T-helper 1 cell treated with Interleukin-12 subunit alpha and Interleukin-12 subunit beta and Interleukin-4 antibody, amounts not matched to agents 30 μg/mL and 1 μg/mL, for 36 hours (primary cell): ENCODE results near the gene LYSMD4.

Source experiments
- H3K27ac Mint-ChIP-seq: one replicate; pipeline ENCODE4 v1.8.0; 2021; ENCODE audit warnings: mild to moderate bottlenecking, mixed read lengths
- H3K27me3 Mint-ChIP-seq: one replicate; pipeline ENCODE4 v1.8.0; 2021; ENCODE audit warnings: low read depth, mixed read lengths
- H3K36me3 Mint-ChIP-seq: one replicate; pipeline ENCODE4 v1.8.0; 2021; ENCODE audit warnings: low read depth, mixed read lengths
- H3K4me1 Mint-ChIP-seq: one replicate; pipeline ENCODE4 v1.8.0; 2021; ENCODE audit warnings: low read depth, mixed read lengths
- H3K4me3 Mint-ChIP-seq: one replicate; pipeline ENCODE4 v1.8.0; 2021; ENCODE audit warnings: mild to moderate bottlenecking, moderate library complexity, mixed read lengths
- H3K9me3 Mint-ChIP-seq: one replicate; pipeline ENCODE4 v1.8.0; 2021; ENCODE audit warnings: mixed read lengths

The LYSMD4 gene

GRCh38 chr15:99721896-99722295 lies 11.3 kb downstream of the LYSMD4 start:
- Mint-ChIP-seq H3K9me3 (no peaks in the 10 kb centered on the region), H3K36me3 (peaks cover 7% of the 10 kb centered on the region), H3K27me3 (no peaks in the 10 kb centered on the region), H3K4me3 (no peak overlapping the region), H3K27ac (no peak overlapping the region), H3K4me1 (peaks cover 35% of the 10 kb centered on the region)

DNA sequence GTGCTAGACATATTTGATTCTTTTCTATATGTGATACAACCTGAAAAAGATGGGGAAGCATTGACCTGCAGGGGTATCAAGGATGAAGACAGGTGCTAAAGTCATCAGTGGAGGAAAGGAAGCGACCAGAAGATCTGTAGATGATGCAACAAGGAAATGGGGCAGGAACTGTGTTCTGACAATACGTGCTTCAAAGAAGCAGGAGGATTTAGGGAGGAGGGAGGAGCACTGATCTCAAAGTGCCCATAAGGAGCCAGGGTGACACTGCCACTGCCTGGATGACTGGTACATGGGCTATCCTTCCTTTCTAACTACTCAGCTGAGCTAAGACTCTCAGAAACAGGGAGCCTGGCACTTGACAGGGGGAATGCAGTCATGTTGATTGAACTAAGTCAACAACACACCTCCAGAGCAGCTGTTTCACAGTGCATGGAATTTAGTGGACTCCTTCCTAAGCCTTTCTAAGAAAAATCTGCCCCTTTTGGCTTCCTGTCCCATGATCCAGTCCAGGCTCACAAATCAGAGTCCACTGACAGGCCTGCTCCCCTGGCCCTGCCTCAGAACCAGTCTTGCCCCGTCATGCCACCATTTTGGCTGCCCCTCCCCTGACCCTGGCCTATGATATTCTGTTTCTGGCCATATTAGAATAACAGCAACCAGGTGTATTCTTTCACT lies 12.0 kb downstream of the LYSMD4 start:
- Mint-ChIP-seq H3K4me3 (peak overlapping the region; percentile 41), H3K9me3 (no peaks in the 10 kb centered on the region)

GRCh38 chr15:99720533-99720932 lies 12.7 kb downstream of the LYSMD4 start:
- peaks cover 35% of the 10 kb centered on the region for H3K4me1 Mint-ChIP-seq
- peak overlapping the region; percentile 41 for H3K4me3 Mint-ChIP-seq
- no peaks in the 10 kb centered on the region for H3K9me3 Mint-ChIP-seq
- H3K27me3 Mint-ChIP-seq, result no peaks in the 10 kb centered on the region
- H3K27ac Mint-ChIP-seq, result peak overlapping the region; percentile 64
- peaks cover 8% of the 10 kb centered on the region for H3K36me3 Mint-ChIP-seq

More for the DNA sequence above, 12.0 kb downstream of the LYSMD4 start:
- peaks cover 7% of the 10 kb centered on the region for H3K36me3 Mint-ChIP-seq
- peak overlapping the region; percentile 64 for H3K27ac Mint-ChIP-seq
- peaks cover 35% of the 10 kb centered on the region for H3K4me1 Mint-ChIP-seq
- no peaks in the 10 kb centered on the region for H3K27me3 Mint-ChIP-seq

DNA sequence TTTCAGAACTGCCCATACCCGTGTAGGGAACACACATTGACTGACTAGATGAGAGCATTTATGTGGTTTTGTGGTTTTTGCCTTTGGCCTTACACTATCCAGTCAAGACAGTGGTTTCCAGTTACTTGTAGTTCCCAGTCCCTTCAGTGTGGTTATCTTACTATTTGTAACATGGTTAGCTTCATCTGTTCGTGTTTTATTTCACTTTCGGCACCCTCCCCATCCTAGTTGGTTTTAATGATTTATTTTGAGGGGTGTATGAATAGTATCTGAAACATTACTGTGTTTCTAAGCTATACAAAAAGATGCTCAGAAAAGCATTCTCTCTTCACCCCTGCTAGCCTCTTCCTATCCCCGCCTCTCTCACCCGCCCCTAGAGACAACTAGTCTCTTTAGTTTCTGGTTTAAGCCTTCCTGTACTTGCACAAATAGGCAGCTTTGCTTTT lies 14.1 kb downstream of the LYSMD4 start:
- H3K4me1 Mint-ChIP-seq, result peaks cover 35% of the 10 kb centered on the region
- H3K36me3 Mint-ChIP-seq, result peaks cover 12% of the 10 kb centered on the region
- H3K27me3 Mint-ChIP-seq, result no peaks in the 10 kb centered on the region
- peak overlapping the region; percentile 1 for H3K4me3 Mint-ChIP-seq
- no peaks in the 10 kb centered on the region for H3K9me3 Mint-ChIP-seq
- no peak overlapping the region for H3K27ac Mint-ChIP-seq

- Mint-ChIP-seq H3K9me3 (no peaks in the 10 kb centered on the region), H3K4me1 (peaks cover 35% of the 10 kb centered on the region), H3K27ac (no peak overlapping the region), H3K27me3 (no peaks in the 10 kb centered on the region), H3K4me3 (no peak overlapping the region), H3K36me3 (peaks cover 12% of the 10 kb centered on the region)
Measured at GRCh38 chr15:99718421-99718820, 14.8 kb downstream of the LYSMD4 start.

DNA sequence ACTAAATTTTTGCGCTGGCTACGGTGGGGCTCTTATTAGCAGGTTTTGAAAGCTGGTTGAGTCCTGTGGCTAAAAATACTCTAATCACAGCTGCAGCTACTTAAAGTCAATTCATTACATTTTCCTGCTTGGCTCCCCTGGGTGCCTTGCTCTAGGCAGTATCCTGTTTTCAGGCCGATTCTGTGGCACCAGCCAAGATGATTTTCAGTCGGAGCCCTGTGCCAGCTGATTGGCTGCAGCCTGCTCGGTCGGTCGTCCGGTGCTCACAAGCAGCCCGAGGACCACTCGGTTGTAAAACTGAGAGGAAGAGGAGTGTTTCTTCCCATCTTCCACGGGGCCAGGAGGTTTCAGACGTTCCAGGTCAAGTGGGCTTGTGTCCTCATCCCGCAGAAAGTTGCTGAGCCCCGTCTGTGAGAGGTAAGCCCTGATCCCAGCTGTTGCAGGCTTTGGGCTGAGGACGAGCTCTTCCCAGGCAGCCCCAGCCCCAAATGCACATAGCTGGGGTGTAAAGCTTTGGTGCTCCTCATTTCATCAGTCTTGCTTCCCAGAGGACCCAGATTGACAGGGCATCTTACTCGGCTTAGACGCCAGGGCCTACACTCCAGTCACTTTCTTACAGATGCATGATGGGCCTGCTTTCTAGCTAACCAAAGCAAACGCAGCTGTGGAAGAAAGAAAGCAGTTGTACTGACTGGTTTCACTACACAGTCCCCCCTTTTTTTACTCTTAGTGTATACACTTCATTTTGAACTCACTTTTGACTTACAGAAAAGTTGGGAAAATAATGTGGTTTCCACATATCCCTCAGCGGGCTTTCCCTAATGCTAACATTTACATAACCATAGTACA lies 15.9 kb downstream of the LYSMD4 start:
- no peak overlapping the region for H3K27ac Mint-ChIP-seq
- no peaks in the 10 kb centered on the region for H3K27me3 Mint-ChIP-seq
- H3K9me3 Mint-ChIP-seq, result no peaks in the 10 kb centered on the region
- peaks cover 35% of the 10 kb centered on the region for H3K4me1 Mint-ChIP-seq
- peaks cover 12% of the 10 kb centered on the region for H3K36me3 Mint-ChIP-seq
- no peak overlapping the region for H3K4me3 Mint-ChIP-seq

DNA sequence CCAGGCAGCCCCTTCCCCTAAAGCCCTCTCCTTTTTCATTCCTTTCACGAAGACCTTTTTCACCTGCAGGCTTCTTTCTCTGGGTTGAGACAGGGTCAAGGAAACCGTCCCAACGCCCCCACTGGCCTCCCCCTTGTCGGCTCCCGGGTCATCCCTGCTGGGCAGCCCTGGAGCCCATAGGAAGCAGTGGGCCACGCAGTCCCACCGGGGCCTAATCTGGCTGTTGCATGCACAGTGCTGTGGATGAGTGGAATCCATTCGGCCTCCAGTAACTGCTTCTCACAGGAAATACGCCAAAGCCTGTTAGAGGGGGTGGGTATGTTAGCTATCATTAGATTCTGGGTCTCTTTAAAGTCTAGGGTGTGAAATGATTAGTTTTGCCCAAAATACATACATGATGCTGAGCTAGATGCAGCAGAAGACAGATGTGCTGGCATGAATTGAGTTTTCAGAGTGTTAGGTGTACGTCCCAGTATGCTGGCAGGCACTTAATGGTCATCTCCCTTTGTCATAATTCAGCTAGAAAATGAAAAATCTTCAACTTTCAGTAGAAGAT lies 16.6 kb downstream of the LYSMD4 start:
- Mint-ChIP-seq H3K36me3 (peaks cover 8% of the 10 kb centered on the region), H3K9me3 (no peaks in the 10 kb centered on the region), H3K4me1 (peaks cover 34% of the 10 kb centered on the region), H3K4me3 (no peak overlapping the region), H3K27ac (no peak overlapping the region), H3K27me3 (no peaks in the 10 kb centered on the region)

DNA sequence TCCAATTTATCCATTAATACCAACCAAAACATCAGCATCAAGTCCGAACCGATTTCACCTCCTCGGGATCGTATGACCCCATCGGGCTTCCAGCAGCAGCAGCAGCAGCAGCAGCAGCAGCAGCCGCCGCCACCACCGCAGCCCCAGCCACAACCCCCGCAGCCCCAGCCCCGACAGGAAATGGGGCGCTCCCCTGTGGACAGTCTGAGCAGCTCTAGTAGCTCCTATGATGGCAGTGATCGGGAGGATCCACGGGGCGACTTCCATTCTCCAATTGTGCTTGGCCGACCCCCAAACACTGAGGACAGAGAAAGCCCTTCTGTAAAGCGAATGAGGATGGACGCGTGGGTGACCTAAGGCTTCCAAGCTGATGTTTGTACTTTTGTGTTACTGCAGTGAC lies 20.8 kb downstream of the LYSMD4 start:
- no peaks in the 10 kb centered on the region for H3K27me3 Mint-ChIP-seq
- peaks cover 22% of the 10 kb centered on the region for H3K36me3 Mint-ChIP-seq
- no peak overlapping the region for H3K27ac Mint-ChIP-seq
- H3K4me1 Mint-ChIP-seq, result peaks cover 15% of the 10 kb centered on the region
- H3K9me3 Mint-ChIP-seq, result no peaks in the 10 kb centered on the region
- no peak overlapping the region for H3K4me3 Mint-ChIP-seq

GRCh38 chr15:99711625-99712024 lies 21.6 kb downstream of the LYSMD4 start:
- Mint-ChIP-seq H3K4me3 (no peak overlapping the region), H3K36me3 (peaks cover 24% of the 10 kb centered on the region), H3K9me3 (no peaks in the 10 kb centered on the region), H3K27me3 (no peaks in the 10 kb centered on the region), H3K27ac (no peak overlapping the region), H3K4me1 (peaks cover 21% of the 10 kb centered on the region)

- Mint-ChIP-seq H3K27ac (no peak overlapping the region), H3K36me3 (peaks cover 21% of the 10 kb centered on the region), H3K4me1 (peaks cover 29% of the 10 kb centered on the region), H3K9me3 (no peaks in the 10 kb centered on the region), H3K27me3 (no peaks in the 10 kb centered on the region), H3K4me3 (no peak overlapping the region)
Measured at GRCh38 chr15:99709243-99709986, 23.8 kb downstream of the LYSMD4 start.

DNA sequence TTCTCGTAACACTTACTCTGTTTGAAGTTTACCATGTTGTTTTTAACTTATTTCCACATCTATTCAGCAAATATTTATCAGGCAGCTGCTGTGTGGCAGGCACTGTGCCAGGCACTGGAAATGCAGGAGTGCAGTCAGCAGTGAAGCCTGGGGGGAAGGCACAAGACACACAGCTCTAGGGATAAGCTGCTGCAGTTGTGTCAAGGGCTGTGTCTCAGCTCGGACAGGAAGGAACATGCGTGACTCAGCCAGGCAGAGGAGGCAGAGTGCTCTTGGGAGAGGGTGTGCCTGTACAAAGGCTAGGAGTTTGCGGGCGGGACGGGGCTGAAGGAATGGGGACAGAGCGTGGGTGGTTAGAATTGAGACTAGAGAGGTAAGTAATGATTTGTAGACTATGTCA lies 24.7 kb downstream of the LYSMD4 start:
- Mint-ChIP-seq H3K4me3 (no peak overlapping the region), H3K9me3 (no peaks in the 10 kb centered on the region), H3K4me1 (peaks cover 37% of the 10 kb centered on the region), H3K27ac (peak overlapping the region; percentile 2), H3K36me3 (peaks cover 21% of the 10 kb centered on the region), H3K27me3 (no peaks in the 10 kb centered on the region)

DNA sequence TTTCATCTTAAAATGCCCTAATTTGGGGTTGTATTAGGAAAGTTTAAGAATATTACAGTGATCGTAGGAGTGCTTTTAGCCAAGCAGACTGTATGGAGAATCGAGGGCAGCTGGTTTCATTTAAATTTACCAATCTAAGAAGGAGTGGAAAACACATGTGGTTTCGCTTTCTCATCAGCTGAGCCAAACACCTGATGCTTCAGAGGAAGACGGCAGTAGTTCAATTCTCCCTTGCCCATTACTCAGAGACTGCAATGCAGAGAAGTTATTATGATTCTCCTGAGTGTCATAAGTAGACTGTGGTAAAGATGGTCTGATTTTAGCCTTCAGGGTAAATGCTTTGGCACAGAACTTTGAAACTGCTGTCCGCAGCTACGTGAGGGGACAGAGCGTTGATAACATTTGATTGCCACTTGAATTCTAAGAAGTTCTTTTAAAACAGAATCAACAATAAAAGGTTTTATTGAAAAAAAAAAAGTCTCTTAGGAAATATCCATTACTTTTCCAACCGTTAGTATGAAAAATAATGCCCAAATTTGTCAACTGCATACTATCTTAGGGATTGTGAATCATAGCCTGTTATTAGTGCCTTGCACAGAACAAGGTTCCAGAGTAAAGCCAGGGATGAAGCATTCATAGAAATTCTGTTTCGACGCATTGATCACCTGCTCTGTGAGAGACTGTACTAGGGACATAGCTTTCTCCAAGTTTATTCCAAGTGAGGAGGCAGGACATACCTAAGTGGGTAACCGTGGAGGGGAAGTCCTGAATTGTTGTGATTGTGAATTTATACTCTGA lies 25.6 kb downstream of the LYSMD4 start:
- Mint-ChIP-seq H3K4me1 (peaks cover 40% of the 10 kb centered on the region), H3K27ac (peak overlapping the region; percentile 81), H3K27me3 (no peaks in the 10 kb centered on the region), H3K36me3 (peaks cover 21% of the 10 kb centered on the region), H3K4me3 (peak overlapping the region; percentile 76), H3K9me3 (no peaks in the 10 kb centered on the region)

DNA sequence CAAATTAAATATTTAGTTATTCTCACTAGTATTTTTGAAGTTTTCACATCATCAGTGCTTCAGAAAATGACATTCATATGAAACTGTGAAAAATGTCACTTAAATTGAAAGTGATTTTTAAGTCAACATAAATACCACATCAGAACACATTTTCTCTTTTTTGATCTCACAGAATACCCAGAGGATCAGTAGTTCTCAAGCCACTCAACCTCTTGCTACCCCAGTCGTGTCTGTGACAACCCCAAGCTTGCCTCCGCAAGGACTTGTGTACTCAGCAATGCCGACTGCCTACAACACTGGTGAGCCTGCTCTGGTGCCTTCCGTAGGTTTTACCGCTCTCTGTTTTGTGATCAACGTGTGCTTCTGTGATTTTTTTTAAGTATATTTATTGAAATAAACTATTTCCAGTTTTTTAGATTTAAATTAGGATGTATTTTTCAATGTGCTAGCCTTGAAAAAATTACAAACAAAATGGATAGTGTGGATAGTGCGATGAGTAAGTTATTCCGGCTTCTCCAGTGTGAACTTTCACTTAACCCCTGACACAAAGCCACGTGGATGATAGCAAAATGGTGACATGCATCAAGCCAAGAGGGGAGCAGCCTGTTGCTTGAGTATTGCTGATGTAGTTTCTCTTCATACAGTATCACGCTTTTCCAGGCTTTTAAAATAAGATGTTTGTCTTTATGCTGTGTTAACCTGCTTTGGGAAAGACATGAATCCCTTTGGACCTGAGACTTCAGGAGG lies 26.5 kb downstream of the LYSMD4 start:
- Mint-ChIP-seq H3K27me3 (no peaks in the 10 kb centered on the region), H3K27ac (peak overlapping the region; percentile 81), H3K36me3 (peaks cover 21% of the 10 kb centered on the region), H3K4me1 (peaks cover 40% of the 10 kb centered on the region), H3K4me3 (peak overlapping the region; percentile 76), H3K9me3 (no peaks in the 10 kb centered on the region)
